Measurements from ENCODE around the gene KRTAP10-6.

Gene KRTAP10-6

GRCh38 chr21:44592446-44593311 is at the start of gene KRTAP10-6:
TSS of gene KRTAP10-6 (minus strand) at chr21:44592505. CDS start at chr21:44592484, 21 bp downstream.
- TF ChIP-seq MAX (IDR thresholded peaks at IDR 0.05) (no peak), ZBTB7A (IDR thresholded peaks at IDR 0.05; ENCODE audit: low read depth) (no peak; the same call in 1 of the 2 replicates), YY1 (IDR thresholded peaks at IDR 0.05; ENCODE audit: low read depth) (peak; percentile 59; the same call in 1 of the 2 replicates), REST (IDR thresholded peaks at IDR 0.05; ENCODE audit: low read depth) (no peak)

- no peak for TF ChIP-seq YY1 (IDR thresholded peaks at IDR 0.05; ENCODE audit: low read depth)
- no peak for TF ChIP-seq TAF1 (IDR thresholded peaks at IDR 0.05; ENCODE audit: low read depth)
- no peak for TF ChIP-seq RAD21 (IDR thresholded peaks at IDR 0.05; ENCODE audit: low read depth)
- no peak for TF ChIP-seq NFIC (IDR thresholded peaks at IDR 0.05)
- TF ChIP-seq TCF12 (IDR thresholded peaks at IDR 0.05; ENCODE audit: low read depth), result no peak
- TF ChIP-seq REST (IDR thresholded peaks at IDR 0.05; ENCODE audit: low read depth), result no peak
- TF ChIP-seq CEBPB (IDR thresholded peaks at IDR 0.05), result no peak
- TF ChIP-seq USF1 (IDR thresholded peaks at IDR 0.05), result no peak
- TF ChIP-seq EP300 (IDR thresholded peaks at IDR 0.05; ENCODE audit: borderline replicate concordance), result no peak
These were observed 48.5 kb upstream of the KRTAP10-6 start for GRCh38 chr21:44640761-44641160.

- TF ChIP-seq RAD21 (IDR thresholded peaks at IDR 0.05; ENCODE audit: low read depth), result no peak
- TF ChIP-seq CEBPB (IDR thresholded peaks at IDR 0.05), result no peak
- TF ChIP-seq TEAD4 (IDR thresholded peaks at IDR 0.05), result no peak
- TF ChIP-seq USF1 (IDR thresholded peaks at IDR 0.05), result no peak
- TF ChIP-seq TAF1 (IDR thresholded peaks at IDR 0.05; ENCODE audit: low read depth), result no peak
- TF ChIP-seq MAX (IDR thresholded peaks at IDR 0.05), result no peak
- no peak for TF ChIP-seq EP300 (IDR thresholded peaks at IDR 0.05; ENCODE audit: borderline replicate concordance)
- no peak for TF ChIP-seq REST (IDR thresholded peaks at IDR 0.05; ENCODE audit: low read depth)
- TF ChIP-seq FOXM1 (IDR thresholded peaks at IDR 0.05; ENCODE audit: borderline replicate concordance, low read depth), result no peak
- no peak for TF ChIP-seq NFIC (IDR thresholded peaks at IDR 0.05)
- no peak for TF ChIP-seq TCF12 (IDR thresholded peaks at IDR 0.05; ENCODE audit: low read depth)
These were observed 47.0 kb upstream of the KRTAP10-6 start for GRCh38 chr21:44639331-44639655.

- TF ChIP-seq USF1 (IDR thresholded peaks at IDR 0.05) (no peak), TEAD4 (IDR thresholded peaks at IDR 0.05) (no peak), TAF1 (IDR thresholded peaks at IDR 0.05; ENCODE audit: low read depth) (no peak), FOXM1 (IDR thresholded peaks at IDR 0.05; ENCODE audit: borderline replicate concordance, low read depth) (no peak), CEBPB (IDR thresholded peaks at IDR 0.05) (no peak), RAD21 (IDR thresholded peaks at IDR 0.05; ENCODE audit: low read depth) (no peak), REST (IDR thresholded peaks at IDR 0.05; ENCODE audit: low read depth) (no peak), CREB1 (IDR thresholded peaks at IDR 0.05; ENCODE audit: low read depth) (no peak)
These were observed 44.9 kb upstream of the KRTAP10-6 start, which contains the start of gene KRTAP10-10 for GRCh38 chr21:44637018-44637850. TSS of gene KRTAP10-10 (plus strand) at chr21:44637356. CDS start at chr21:44637418, 62 bp downstream.

Data from Ishikawa (cell line).